Measurements from ENCODE around the gene NFAM1. TPM values are rescaled to one million over a fixed set of nuclear protein-coding genes. Genes with fewer than 3 reads are reported as not detected.

NFAM1 gene
- total RNA-seq, 1 donor from 2014 or later = 0.91 TPM

- TF ChIP-seq, protein P1, sequence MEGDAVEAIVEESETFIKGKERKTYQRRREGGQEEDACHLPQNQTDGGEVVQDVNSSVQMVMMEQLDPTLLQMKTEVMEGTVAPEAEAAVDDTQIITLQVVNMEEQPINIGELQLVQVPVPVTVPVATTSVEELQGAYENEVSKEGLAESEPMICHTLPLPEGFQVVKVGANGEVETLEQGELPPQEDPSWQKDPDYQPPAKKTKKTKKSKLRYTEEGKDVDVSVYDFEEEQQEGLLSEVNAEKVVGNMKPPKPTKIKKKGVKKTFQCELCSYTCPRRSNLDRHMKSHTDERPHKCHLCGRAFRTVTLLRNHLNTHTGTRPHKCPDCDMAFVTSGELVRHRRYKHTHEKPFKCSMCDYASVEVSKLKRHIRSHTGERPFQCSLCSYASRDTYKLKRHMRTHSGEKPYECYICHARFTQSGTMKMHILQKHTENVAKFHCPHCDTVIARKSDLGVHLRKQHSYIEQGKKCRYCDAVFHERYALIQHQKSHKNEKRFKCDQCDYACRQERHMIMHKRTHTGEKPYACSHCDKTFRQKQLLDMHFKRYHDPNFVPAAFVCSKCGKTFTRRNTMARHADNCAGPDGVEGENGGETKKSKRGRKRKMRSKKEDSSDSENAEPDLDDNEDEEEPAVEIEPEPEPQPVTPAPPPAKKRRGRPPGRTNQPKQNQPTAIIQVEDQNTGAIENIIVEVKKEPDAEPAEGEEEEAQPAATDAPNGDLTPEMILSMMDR (IDR thresholded peaks at IDR 0.05; ENCODE audit: partially characterized antibody, unreplicated experiment) = no peak
- H3K36me3 Mint-ChIP-seq (ENCODE audit: unreplicated experiment) = no peaks in the 10 kb centered on the region
- peaks cover 13% of the 10 kb centered on the region for H3K27me3 Mint-ChIP-seq (ENCODE audit: unreplicated experiment)
- H3K4me3 Mint-ChIP-seq (ENCODE audit: unreplicated experiment) = no peak overlapping the region
- no peak overlapping the region for H3K27ac Mint-ChIP-seq (ENCODE audit: unreplicated experiment)
- DNase-seq = no peak
- peaks cover 7% of the 10 kb centered on the region for H3K9me3 Mint-ChIP-seq (ENCODE audit: unreplicated experiment)
- peaks cover 14% of the 10 kb centered on the region for H3K4me1 Mint-ChIP-seq (ENCODE audit: low read depth, unreplicated experiment)
Observed at GRCh38 chr22:42425989-42426355, 6.2 kb downstream of the NFAM1 start.

GRCh38 chr22:42425337-42425988, 6.7 kb downstream of the NFAM1 start:
- DNase-seq = no peak
- Mint-ChIP-seq H3K4me3 (ENCODE audit: unreplicated experiment) (no peak overlapping the region), H3K27ac (ENCODE audit: unreplicated experiment) (no peak overlapping the region), H3K9me3 (ENCODE audit: unreplicated experiment) (peaks cover 7% of the 10 kb centered on the region), H3K36me3 (ENCODE audit: unreplicated experiment) (no peaks in the 10 kb centered on the region), H3K4me1 (ENCODE audit: low read depth, unreplicated experiment) (peaks cover 9% of the 10 kb centered on the region), H3K27me3 (ENCODE audit: unreplicated experiment) (peaks cover 13% of the 10 kb centered on the region)
- TF ChIP-seq, protein P1 (IDR thresholded peaks at IDR 0.05; ENCODE audit: partially characterized antibody, unreplicated experiment) = no peak

DNA sequence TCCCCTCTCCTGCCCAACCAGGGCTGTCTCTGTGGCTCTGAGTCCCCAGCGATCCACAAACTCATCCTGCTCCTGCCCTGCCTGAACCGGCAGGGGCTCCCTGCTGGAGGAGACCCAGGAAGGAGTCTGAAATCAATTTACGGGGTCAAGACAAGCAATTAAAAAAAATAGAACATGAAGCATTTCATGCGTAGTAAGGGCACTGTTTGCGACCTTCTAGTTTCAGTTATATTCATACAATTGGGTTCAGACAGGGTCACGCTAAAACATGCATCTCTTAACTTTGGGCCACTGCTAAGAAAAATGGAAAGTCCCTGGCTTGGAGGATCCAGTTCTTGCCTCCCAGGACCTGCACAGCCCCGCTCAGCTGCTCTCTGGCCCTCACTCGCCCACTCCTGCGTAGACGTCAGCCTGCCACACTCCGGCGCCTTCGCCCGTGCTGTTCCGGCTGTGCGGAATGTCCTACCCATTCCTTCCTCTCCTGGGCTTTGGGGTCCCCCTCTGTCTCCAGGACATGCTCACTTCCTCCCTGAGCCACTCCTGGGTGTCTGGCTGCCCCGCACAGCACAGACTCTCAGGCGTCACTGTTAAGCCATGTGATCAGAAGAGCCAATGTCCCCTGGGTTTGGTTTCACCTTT, 12.8 kb downstream of the NFAM1 start:
- Mint-ChIP-seq H3K4me1 (ENCODE audit: low read depth, unreplicated experiment) (peaks cover 18% of the 10 kb centered on the region), H3K27me3 (ENCODE audit: unreplicated experiment) (peaks cover 11% of the 10 kb centered on the region), H3K27ac (ENCODE audit: unreplicated experiment) (peak overlapping the region; percentile 9), H3K4me3 (ENCODE audit: unreplicated experiment) (no peak overlapping the region), H3K9me3 (ENCODE audit: unreplicated experiment) (peaks cover 4% of the 10 kb centered on the region), H3K36me3 (ENCODE audit: unreplicated experiment) (no peaks in the 10 kb centered on the region)
- DNase-seq = no peak
- TF ChIP-seq, protein P1 (IDR thresholded peaks at IDR 0.05; ENCODE audit: partially characterized antibody, unreplicated experiment) = no peak

GRCh38 chr22:42418811-42419242, 13.4 kb downstream of the NFAM1 start:
- H3K27me3 Mint-ChIP-seq (ENCODE audit: unreplicated experiment) = peaks cover 11% of the 10 kb centered on the region
- H3K9me3 Mint-ChIP-seq (ENCODE audit: unreplicated experiment) = peaks cover 4% of the 10 kb centered on the region
- H3K36me3 Mint-ChIP-seq (ENCODE audit: unreplicated experiment) = no peaks in the 10 kb centered on the region
- H3K27ac Mint-ChIP-seq (ENCODE audit: unreplicated experiment) = peak overlapping the region; percentile 9
- TF ChIP-seq, protein P1 (IDR thresholded peaks at IDR 0.05; ENCODE audit: partially characterized antibody, unreplicated experiment) = no peak
- no peak overlapping the region for H3K4me3 Mint-ChIP-seq (ENCODE audit: unreplicated experiment)
- DNase-seq = no peak
- peaks cover 18% of the 10 kb centered on the region for H3K4me1 Mint-ChIP-seq (ENCODE audit: low read depth, unreplicated experiment)

DNA sequence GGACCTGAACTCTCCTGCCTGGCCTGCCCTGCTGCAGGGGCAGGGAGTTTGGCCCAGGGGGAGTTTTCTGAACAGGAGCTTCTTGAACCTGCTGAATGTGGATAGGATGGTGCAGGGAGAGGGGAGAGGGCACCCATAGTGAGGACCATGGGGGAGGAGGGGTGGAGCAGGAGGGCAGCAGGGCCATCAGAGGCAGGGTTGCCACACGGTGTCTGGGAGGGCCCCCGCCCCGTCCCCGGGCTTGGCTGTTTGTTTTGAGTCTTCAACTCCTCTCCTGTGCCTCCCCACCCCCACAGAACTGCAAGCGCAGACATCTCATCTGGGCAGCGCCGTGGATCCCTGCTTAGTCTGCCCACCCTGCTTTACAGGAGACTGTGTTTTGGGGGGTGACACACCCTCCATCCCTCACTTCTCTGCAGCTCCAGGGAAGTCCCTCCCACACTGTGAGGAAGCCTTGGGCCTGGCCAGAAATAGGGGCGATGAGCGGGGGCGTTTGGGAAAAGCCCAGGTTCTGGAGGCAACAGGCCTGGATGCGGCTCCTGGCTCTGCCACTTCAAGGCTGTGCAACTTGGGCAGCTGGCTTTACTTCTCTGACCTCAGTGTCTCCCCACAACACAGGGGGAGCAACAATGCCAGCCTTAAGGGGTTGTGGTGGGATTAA, 14.4 kb downstream of the NFAM1 start:
- Mint-ChIP-seq H3K4me1 (ENCODE audit: low read depth, unreplicated experiment) (peaks cover 21% of the 10 kb centered on the region), H3K27me3 (ENCODE audit: unreplicated experiment) (peaks cover 11% of the 10 kb centered on the region), H3K36me3 (ENCODE audit: unreplicated experiment) (no peaks in the 10 kb centered on the region), H3K4me3 (ENCODE audit: unreplicated experiment) (no peak overlapping the region), H3K27ac (ENCODE audit: unreplicated experiment) (no peak overlapping the region), H3K9me3 (ENCODE audit: unreplicated experiment) (peaks cover 4% of the 10 kb centered on the region)
- TF ChIP-seq, protein P1 (IDR thresholded peaks at IDR 0.05; ENCODE audit: partially characterized antibody, unreplicated experiment) = no peak
- no peak for DNase-seq
